ENCODE measurements around the gene CTNNBIP1.

DNA sequence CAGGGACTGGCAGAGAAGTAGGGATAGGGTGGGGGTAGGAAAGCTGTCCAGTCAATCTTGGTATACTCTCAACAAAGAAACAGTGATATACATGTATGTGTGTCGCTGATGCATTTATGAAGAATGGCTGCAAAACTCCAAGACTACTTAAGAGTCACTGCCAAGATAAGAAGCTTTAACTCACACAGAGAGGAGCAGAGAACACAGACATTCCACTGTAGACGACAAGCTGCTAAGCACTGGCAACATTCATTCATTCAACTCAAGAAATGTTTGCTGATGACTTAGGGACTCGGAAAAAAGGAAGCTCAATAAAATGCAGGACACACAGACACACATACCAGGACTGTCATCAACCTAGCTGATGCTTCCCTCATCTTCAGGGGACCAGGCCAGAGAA is 5.5 kb downstream of the CTNNBIP1 start:
- TF ChIP-seq, protein P1, sequence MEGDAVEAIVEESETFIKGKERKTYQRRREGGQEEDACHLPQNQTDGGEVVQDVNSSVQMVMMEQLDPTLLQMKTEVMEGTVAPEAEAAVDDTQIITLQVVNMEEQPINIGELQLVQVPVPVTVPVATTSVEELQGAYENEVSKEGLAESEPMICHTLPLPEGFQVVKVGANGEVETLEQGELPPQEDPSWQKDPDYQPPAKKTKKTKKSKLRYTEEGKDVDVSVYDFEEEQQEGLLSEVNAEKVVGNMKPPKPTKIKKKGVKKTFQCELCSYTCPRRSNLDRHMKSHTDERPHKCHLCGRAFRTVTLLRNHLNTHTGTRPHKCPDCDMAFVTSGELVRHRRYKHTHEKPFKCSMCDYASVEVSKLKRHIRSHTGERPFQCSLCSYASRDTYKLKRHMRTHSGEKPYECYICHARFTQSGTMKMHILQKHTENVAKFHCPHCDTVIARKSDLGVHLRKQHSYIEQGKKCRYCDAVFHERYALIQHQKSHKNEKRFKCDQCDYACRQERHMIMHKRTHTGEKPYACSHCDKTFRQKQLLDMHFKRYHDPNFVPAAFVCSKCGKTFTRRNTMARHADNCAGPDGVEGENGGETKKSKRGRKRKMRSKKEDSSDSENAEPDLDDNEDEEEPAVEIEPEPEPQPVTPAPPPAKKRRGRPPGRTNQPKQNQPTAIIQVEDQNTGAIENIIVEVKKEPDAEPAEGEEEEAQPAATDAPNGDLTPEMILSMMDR (IDR thresholded peaks at IDR 0.05): no peak
- no peak for TF ChIP-seq POLR2A (IDR thresholded peaks at IDR 0.05)

All from lower leg skin (tissue), 3 donors.